Transverse colon (tissue), 4 donors: ENCODE results near the gene GOSR1. TPM values are rescaled to one million over a fixed set of nuclear protein-coding genes. Genes with fewer than 3 reads are reported as not detected.

ENCODE experiments used
- DNase-seq: peaks from one replicate; pipeline ENCODE4 v3.0.0-alpha.2; 2019
- H3K27ac ChIP-seq, 4 donors: fragments of 200-600 bp; sonication (generic); 2 replicates each; pipeline ENCODE4 v1.5.1; 2016 to 2018; ENCODE audit warnings: inconsistent platforms in 4 of 4
- H3K27me3 ChIP-seq: fragments of 200-600 bp; sonication (generic); 2 replicates; pipeline ENCODE4 v1.5.1; 2017; ENCODE audit warnings: inconsistent platforms
- H3K36me3 ChIP-seq, 4 donors: fragments of 200-600 bp; sonication (generic); 2 replicates each; pipeline ENCODE4 v1.5.1; 2017 to 2019; ENCODE audit warnings: inconsistent platforms in 4 of 4
- H3K4me1 ChIP-seq, 4 donors: fragments of 200-600 bp; sonication (generic); 2 replicates each; pipeline ENCODE4 v1.5.1; 2017 to 2020; ENCODE audit warnings: inconsistent platforms in 4 of 4
- H3K4me3 ChIP-seq, 4 donors: fragments of 200-600 bp; sonication (generic); 1 replicate in 1 of 4; 2 replicates in 3 of 4; pipeline versions ENCODE4 v1.5.1 to v1.6.1; 2017 to 2019; ENCODE audit warnings: inconsistent platforms in 4 of 4
- H3K9me3 ChIP-seq, 2 donors: fragments of 200-600 bp; sonication (generic); 2 replicates each; pipeline ENCODE4 v1.5.1; 2017 to 2019; ENCODE audit warnings: inconsistent platforms in 2 of 2
- EP300 ChIP-seq: sonication (generic); formaldehyde crosslinking; IDR thresholded peaks from one replicate; pipeline ENCODE4 v1.6.1; 2017; ENCODE audit warnings: antibody characterized with exemption, low read depth
- POLR2A ChIP-seq: fragments of 450-650 bp; IDR thresholded peaks from one replicate; pipeline ENCODE4 v1.6.1; 2016; ENCODE audit warnings: antibody characterized with exemption, mild to moderate bottlenecking, moderate library complexity
- POLR2AphosphoS5 ChIP-seq, 3 donors: sonication (generic); formaldehyde crosslinking; IDR thresholded peaks; one replicate each; pipeline ENCODE4 v1.6.1; 2016; ENCODE audit warnings: antibody characterized with exemption in 3 of 3
- WGBS, 2 donors: methylation state at CpG; one replicate each; pipeline ENCODE4 v1.1.5; 2018; ENCODE audit warnings: low coverage in 1 of 2; 5-methylcytosine and 5-hydroxymethylcytosine counted together
- in situ Hi-C, 4 donors: fragments of 200-750 bp; cut with MboI; loops; one replicate each; pipeline versions ENCODE4 v1.15.0 to v1.15.1; 2017; ENCODE audit warnings: low sequenced_read_pairs in 3 of 4, low pct_ligation_motif_present in 1 of 4, low pct_unique_long_range_greater_than_20kb in 1 of 4
- intact Hi-C: fragments of 100-400 bp; cut with DNase I; formaldehyde crosslinking; loops from one replicate; pipeline ENCODE4 v1.15.1; 2023; ENCODE audit warnings: low total_unique reads
- total RNA-seq, 4 donors: library from RNA; depleted of rRNA; stranded (reverse); fragments of >200 nt; gene quantifications; one replicate each; pipeline ENCODE4 v1.1.0, GENCODE V29; 2016
- TF ChIP-seq, protein P1 (sequence below), 5 experiments: fragments of 200-600 bp in 3 of 5; fragments of 450-650 bp in 2 of 5; sonication (generic) in 3 of 5; IDR thresholded peaks; 1 replicate in 2 of 5; 2 replicates in 3 of 5; pipeline ENCODE4 v1.5.1; 2016 to 2017; ENCODE audit warnings: antibody characterized with exemption in 5 of 5, inconsistent platforms in 3 of 5, mild to moderate bottlenecking in 2 of 5, moderate library complexity in 1 of 5

GOSR1 gene
- total RNA-seq, 4 donors from 2014 or later, result 27.3 to 56.1 (median 42.1) TPM

DNA sequence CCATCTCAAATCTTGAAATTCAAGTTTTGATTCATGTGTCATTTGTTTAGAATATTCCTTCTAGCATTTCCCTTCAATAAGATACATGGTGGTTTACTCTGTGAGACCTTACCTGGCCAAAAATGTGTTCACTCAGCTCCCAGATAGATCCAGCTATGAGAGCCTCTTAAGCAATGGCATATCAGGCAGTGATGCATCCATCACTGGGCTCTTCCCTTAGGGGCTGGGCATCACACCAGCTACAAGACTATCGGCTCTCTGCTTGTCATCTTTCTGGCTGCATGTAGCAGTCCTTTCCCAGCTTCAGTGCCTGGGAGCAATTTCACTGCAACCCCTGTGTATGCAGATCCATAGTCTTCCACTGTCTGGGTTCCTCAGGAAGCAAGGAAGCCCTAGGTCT, 40.6 kb downstream of the GOSR1 start:
- in situ Hi-C loops, result no loop called here
- Histone ChIP-seq H3K9me3 (no peaks in the 10 kb centered on the region), H3K36me3 (peaks cover 0 to 25% (median 10%) of the 10 kb centered on the region in 4 donors), H3K27me3 (no peaks in the 10 kb centered on the region), H3K27ac (no peak overlapping the region), H3K4me3 (no peak overlapping the region), H3K4me1 (peaks cover 0 to 7% (median 0%) of the 10 kb centered on the region in 4 donors)
- WGBS, 2 donors, result 83 to 88% methylated on average over 1 of the region's 1 CpG
- no peak for TF ChIP-seq POLR2AphosphoS5 (IDR thresholded peaks at IDR 0.05)
- TF ChIP-seq EP300, result no peak
- TF ChIP-seq POLR2A, result no peak
- TF ChIP-seq, protein P1, sequence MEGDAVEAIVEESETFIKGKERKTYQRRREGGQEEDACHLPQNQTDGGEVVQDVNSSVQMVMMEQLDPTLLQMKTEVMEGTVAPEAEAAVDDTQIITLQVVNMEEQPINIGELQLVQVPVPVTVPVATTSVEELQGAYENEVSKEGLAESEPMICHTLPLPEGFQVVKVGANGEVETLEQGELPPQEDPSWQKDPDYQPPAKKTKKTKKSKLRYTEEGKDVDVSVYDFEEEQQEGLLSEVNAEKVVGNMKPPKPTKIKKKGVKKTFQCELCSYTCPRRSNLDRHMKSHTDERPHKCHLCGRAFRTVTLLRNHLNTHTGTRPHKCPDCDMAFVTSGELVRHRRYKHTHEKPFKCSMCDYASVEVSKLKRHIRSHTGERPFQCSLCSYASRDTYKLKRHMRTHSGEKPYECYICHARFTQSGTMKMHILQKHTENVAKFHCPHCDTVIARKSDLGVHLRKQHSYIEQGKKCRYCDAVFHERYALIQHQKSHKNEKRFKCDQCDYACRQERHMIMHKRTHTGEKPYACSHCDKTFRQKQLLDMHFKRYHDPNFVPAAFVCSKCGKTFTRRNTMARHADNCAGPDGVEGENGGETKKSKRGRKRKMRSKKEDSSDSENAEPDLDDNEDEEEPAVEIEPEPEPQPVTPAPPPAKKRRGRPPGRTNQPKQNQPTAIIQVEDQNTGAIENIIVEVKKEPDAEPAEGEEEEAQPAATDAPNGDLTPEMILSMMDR (IDR thresholded peaks at IDR 0.05), result no peak
- intact Hi-C loops, result no loop called here
- DNase-seq, result no peak

DNA sequence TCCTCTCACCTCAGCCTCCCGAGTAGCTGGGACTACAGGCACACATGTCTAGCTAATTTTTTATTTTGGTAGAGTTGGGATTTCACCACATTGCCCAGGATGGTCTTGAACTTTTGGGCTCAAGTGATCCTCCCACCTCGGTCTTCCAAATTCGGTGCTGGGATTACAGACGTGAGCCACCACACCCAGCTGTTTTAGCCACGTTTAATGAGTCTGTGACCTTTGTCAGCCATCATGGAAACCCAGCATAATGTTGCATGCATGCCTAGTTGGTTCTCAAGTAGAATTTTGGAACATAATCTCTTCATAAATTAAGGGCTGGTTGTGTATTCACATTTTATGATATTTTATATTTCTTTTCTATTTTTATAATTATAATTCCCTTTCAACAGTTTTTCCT, 42.0 kb downstream of the GOSR1 start:
- H3K4me3 ChIP-seq, result no peak overlapping the region
- H3K27ac ChIP-seq, result peak overlapping the region in 1 of 4 donors; percentile 38
- no peaks in the 10 kb centered on the region for H3K9me3 ChIP-seq
- peaks cover 0 to 7% (median 0%) of the 10 kb centered on the region in 4 donors for H3K4me1 ChIP-seq
- in situ Hi-C loops (no loop called here), intact Hi-C loops (no loop called here)
- TF ChIP-seq, protein P1 (IDR thresholded peaks at IDR 0.05), result no peak
- no peak for TF ChIP-seq POLR2A
- DNase-seq, result no peak
- peaks cover 0 to 20% (median 8%) of the 10 kb centered on the region in 4 donors for H3K36me3 ChIP-seq
- 61 to 62% methylated on average over 4 to 5 of the region's 5 CpGs for WGBS, 2 donors
- no peaks in the 10 kb centered on the region for H3K27me3 ChIP-seq

DNA sequence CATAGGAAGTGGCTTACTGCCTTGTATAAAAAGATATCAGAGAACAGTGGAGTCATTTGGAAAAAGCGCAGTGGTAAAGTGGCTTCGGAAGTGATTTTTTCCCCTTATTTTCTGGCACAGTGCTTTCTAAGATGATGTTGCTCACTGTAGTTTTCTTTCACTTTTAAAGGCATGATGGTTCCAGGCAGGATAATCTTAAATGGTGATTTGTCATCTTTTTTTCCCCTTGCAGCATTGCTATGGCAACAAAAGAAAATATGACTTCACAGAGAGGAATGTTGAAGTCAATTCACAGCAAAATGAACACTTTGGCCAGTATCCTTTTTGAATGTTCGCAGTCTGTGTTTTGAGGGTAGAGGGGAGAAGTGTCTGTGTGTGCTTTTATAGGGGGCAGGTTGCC, 42.5 kb downstream of the GOSR1 start:
- in situ Hi-C loops (no loop called here), intact Hi-C loops (no loop called here)
- TF ChIP-seq EP300 (no peak), POLR2AphosphoS5 (IDR thresholded peaks at IDR 0.05) (no peak), POLR2A (no peak)
- TF ChIP-seq, protein P1 (IDR thresholded peaks at IDR 0.05), result no peak

DNA sequence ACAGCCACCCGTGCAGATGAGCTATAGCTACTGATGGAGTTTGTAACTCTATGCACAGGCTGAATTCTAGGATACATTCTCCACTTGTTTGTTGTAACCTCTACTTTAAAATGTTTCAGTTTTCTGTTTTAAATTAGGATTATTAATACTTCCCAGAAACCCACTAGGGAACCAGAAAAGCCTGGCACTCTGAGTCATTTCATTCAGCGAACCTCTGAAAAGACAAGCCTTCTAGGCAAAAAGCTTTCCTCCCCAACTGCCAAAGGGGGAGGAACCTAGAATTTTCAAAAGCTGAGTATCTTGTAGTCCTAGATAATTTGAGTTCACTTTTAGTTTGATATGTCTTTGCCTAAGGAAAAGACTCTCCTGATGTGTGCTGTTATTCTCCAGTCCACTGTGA, 43.2 kb downstream of the GOSR1 start:
- Histone ChIP-seq H3K36me3 (peaks cover 0 to 20% (median 8%) of the 10 kb centered on the region in 4 donors), H3K4me1 (peaks cover 0 to 17% (median 5%) of the 10 kb centered on the region in 4 donors), H3K4me3 (no peak overlapping the region), H3K27me3 (no peaks in the 10 kb centered on the region), H3K9me3 (no peaks in the 10 kb centered on the region), H3K27ac (peak overlapping the region; percentile 15 to 49 (median 41))
- WGBS, 2 donors, result 68 to 74% methylated on average over 2 of the region's 2 CpGs
- no peak for DNase-seq
- TF ChIP-seq POLR2AphosphoS5 (IDR thresholded peaks at IDR 0.05), result no peak
- TF ChIP-seq EP300, result no peak
- TF ChIP-seq, protein P1 (IDR thresholded peaks at IDR 0.05), result no peak
- no peak for TF ChIP-seq POLR2A
- intact Hi-C loops (no loop called here), in situ Hi-C loops (no loop called here)

More for the DNA sequence above, 42.5 kb downstream of the GOSR1 start:
- Histone ChIP-seq H3K9me3 (no peaks in the 10 kb centered on the region), H3K27me3 (no peaks in the 10 kb centered on the region), H3K4me1 (peaks cover 0 to 12% (median 3%) of the 10 kb centered on the region in 4 donors), H3K4me3 (no peak overlapping the region), H3K27ac (peak overlapping the region in 3 of 4 donors; percentile 15 to 49 (median 38)), H3K36me3 (peaks cover 0 to 20% (median 8%) of the 10 kb centered on the region in 4 donors)
- no peak for DNase-seq
- WGBS, 2 donors, result 68 to 78% methylated on average over 3 of the region's 3 CpGs
